GM23338 (cell line): ENCODE data around the gene NKX2-1.
"Not testable (repeated sequence)": the region's sequence is repeated elsewhere in the genome, so short reads cannot be mapped to it uniquely, and the experiment has no call there.

Experiments used
- CREB1 ChIP-seq: fragments of 250-450 bp; sonication (Bioruptor Pico); IDR thresholded peaks from 2 replicates; pipeline ENCODE4 v1.5.0; 2020; ENCODE audit warnings: low read depth, mild to moderate bottlenecking, moderate library complexity
- EZH2 ChIP-seq: fragments of 200-600 bp; sonication (generic); IDR thresholded peaks from one replicate; pipeline ENCODE4 v1.8.0; 2017; ENCODE audit warnings: antibody characterized with exemption, mild to moderate bottlenecking, low read depth; ENCODE audit not compliant: unreplicated experiment
- EZH2phosphoT487 ChIP-seq: fragments of 200-600 bp; sonication (generic); IDR thresholded peaks from one replicate; pipeline ENCODE4 v1.8.1; 2018; ENCODE audit warnings: antibody characterized with exemption; ENCODE audit not compliant: unreplicated experiment
- JUNB ChIP-seq: IDR thresholded peaks from one replicate; pipeline ENCODE4 v1.6.1; 2016; ENCODE audit warnings: antibody characterized with exemption; ENCODE audit not compliant: unreplicated experiment
- NANOG ChIP-seq: IDR thresholded peaks from 2 replicates; pipeline ENCODE4 v1.6.1; 2016; ENCODE audit warnings: antibody characterized with exemption, borderline replicate concordance
- POLR2AphosphoS5 ChIP-seq: IDR thresholded peaks from 2 replicates; pipeline ENCODE4 v1.6.1; 2016; ENCODE audit warnings: antibody characterized with exemption, low read depth
- STAT1 ChIP-seq: IDR thresholded peaks from one replicate; pipeline ENCODE4 v1.6.1; 2016; ENCODE audit warnings: antibody characterized with exemption; ENCODE audit not compliant: unreplicated experiment
- ZNF331 ChIP-seq: fragments of 250-450 bp; sonication (Bioruptor Pico); IDR thresholded peaks from 2 replicates; pipeline ENCODE4 v1.5.0; 2020; ENCODE audit warnings: low read depth, mild to moderate bottlenecking, moderate library complexity
- TF ChIP-seq, protein P1 (sequence below), 2 experiments: fragments of 200-600 bp in 1 of 2; sonication (generic) in 1 of 2; conservative IDR thresholded peaks; 2 replicates each; pipeline versions ENCODE4 v1.5.1 to v1.6.1; 2016 to 2017; ENCODE audit warnings: antibody characterized with exemption in 2 of 2, low read depth in 2 of 2, mild to moderate bottlenecking in 2 of 2, moderate library complexity in 1 of 2
- TF ChIP-seq, protein P2 (sequence below): fragments of 250-450 bp; sonication (Bioruptor Pico); IDR thresholded peaks from 2 replicates; pipeline ENCODE4 v1.5.0; 2020; ENCODE audit warnings: mild to moderate bottlenecking, moderate library complexity
- TF ChIP-seq, protein P3 (sequence below): IDR thresholded peaks from 2 replicates; pipeline ENCODE4 v1.6.1; 2016; ENCODE audit warnings: antibody characterized with exemption
- TF ChIP-seq, protein P4 (sequence below): IDR thresholded peaks from one replicate; pipeline ENCODE4 v1.6.1; 2018; ENCODE audit warnings: antibody characterized with exemption; ENCODE audit not compliant: unreplicated experiment

DNA sequence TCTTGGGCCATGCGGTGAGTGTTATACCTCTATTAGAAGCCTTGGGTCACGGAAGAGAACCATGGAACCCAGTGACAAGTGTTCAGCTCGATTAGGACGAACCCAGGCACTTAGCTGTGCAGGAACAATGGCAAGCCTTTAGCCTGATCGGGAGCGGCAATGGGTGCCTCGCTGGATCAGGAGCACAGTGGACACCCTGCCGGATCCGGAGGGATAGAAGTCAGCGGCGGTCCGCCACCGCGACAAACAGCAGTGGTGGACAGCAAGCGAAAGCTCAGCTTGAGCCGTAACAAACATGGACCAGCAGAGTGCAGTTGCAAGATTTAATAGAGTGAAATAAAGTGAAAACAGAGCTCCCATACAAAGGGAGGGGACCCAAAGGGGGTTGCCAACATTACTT, 24.2 kb upstream of the NKX2-1 start:
- TF ChIP-seq, protein P1, sequence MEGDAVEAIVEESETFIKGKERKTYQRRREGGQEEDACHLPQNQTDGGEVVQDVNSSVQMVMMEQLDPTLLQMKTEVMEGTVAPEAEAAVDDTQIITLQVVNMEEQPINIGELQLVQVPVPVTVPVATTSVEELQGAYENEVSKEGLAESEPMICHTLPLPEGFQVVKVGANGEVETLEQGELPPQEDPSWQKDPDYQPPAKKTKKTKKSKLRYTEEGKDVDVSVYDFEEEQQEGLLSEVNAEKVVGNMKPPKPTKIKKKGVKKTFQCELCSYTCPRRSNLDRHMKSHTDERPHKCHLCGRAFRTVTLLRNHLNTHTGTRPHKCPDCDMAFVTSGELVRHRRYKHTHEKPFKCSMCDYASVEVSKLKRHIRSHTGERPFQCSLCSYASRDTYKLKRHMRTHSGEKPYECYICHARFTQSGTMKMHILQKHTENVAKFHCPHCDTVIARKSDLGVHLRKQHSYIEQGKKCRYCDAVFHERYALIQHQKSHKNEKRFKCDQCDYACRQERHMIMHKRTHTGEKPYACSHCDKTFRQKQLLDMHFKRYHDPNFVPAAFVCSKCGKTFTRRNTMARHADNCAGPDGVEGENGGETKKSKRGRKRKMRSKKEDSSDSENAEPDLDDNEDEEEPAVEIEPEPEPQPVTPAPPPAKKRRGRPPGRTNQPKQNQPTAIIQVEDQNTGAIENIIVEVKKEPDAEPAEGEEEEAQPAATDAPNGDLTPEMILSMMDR (conservative IDR thresholded peaks at IDR 0.05; ENCODE audit: low read depth in 2 of 2), result not testable (repeated sequence)
- not testable (repeated sequence) for TF ChIP-seq EZH2; POLR2AphosphoS5; EZH2phosphoT487; CREB1 (CRISPR knock-in tag); JUNB; NANOG; STAT1; ZNF331
- TF ChIP-seq, protein P2, sequence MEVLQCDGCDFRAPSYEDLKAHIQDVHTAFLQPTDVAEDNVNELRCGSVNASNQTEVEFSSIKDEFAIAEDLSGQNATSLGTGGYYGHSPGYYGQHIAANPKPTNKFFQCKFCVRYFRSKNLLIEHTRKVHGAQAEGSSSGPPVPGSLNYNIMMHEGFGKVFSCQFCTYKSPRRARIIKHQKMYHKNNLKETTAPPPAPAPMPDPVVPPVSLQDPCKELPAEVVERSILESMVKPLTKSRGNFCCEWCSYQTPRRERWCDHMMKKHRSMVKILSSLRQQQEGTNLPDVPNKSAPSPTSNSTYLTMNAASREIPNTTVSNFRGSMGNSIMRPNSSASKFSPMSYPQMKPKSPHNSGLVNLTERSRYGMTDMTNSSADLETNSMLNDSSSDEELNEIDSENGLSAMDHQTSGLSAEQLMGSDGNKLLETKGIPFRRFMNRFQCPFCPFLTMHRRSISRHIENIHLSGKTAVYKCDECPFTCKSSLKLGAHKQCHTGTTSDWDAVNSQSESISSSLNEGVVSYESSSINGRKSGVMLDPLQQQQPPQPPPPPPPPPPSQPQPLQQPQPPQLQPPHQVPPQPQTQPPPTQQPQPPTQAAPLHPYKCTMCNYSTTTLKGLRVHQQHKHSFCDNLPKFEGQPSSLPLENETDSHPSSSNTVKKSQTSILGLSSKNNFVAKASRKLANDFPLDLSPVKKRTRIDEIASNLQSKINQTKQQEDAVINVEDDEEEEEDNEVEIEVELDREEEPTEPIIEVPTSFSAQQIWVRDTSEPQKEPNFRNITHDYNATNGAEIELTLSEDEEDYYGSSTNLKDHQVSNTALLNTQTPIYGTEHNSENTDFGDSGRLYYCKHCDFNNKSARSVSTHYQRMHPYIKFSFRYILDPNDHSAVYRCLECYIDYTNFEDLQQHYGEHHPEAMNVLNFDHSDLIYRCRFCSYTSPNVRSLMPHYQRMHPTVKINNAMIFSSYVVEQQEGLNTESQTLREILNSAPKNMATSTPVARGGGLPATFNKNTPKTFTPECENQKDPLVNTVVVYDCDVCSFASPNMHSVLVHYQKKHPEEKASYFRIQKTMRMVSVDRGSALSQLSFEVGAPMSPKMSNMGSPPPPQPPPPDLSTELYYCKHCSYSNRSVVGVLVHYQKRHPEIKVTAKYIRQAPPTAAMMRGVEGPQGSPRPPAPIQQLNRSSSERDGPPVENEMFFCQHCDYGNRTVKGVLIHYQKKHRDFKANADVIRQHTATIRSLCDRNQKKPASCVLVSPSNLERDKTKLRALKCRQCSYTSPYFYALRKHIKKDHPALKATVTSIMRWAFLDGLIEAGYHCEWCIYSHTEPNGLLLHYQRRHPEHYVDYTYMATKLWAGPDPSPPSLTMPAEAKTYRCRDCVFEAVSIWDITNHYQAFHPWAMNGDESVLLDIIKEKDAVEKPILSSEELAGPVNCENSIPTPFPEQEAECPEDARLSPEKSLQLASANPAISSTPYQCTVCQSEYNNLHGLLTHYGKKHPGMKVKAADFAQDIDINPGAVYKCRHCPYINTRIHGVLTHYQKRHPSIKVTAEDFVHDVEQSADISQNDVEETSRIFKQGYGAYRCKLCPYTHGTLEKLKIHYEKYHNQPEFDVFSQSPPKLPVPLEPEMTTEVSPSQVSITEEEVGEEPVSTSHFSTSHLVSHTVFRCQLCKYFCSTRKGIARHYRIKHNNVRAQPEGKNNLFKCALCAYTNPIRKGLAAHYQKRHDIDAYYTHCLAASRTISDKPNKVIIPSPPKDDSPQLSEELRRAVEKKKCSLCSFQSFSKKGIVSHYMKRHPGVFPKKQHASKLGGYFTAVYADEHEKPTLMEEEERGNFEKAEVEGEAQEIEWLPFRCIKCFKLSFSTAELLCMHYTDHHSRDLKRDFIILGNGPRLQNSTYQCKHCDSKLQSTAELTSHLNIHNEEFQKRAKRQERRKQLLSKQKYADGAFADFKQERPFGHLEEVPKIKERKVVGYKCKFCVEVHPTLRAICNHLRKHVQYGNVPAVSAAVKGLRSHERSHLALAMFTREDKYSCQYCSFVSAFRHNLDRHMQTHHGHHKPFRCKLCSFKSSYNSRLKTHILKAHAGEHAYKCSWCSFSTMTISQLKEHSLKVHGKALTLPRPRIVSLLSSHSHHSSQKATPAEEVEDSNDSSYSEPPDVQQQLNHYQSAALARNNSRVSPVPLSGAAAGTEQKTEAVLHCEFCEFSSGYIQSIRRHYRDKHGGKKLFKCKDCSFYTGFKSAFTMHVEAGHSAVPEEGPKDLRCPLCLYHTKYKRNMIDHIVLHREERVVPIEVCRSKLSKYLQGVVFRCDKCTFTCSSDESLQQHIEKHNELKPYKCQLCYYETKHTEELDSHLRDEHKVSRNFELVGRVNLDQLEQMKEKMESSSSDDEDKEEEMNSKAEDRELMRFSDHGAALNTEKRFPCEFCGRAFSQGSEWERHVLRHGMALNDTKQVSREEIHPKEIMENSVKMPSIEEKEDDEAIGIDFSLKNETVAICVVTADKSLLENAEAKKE (CRISPR knock-in tag), result not testable (repeated sequence)
- TF ChIP-seq, protein P3, sequence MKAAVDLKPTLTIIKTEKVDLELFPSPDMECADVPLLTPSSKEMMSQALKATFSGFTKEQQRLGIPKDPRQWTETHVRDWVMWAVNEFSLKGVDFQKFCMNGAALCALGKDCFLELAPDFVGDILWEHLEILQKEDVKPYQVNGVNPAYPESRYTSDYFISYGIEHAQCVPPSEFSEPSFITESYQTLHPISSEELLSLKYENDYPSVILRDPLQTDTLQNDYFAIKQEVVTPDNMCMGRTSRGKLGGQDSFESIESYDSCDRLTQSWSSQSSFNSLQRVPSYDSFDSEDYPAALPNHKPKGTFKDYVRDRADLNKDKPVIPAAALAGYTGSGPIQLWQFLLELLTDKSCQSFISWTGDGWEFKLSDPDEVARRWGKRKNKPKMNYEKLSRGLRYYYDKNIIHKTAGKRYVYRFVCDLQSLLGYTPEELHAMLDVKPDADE, result not testable (repeated sequence)
- TF ChIP-seq, protein P4, sequence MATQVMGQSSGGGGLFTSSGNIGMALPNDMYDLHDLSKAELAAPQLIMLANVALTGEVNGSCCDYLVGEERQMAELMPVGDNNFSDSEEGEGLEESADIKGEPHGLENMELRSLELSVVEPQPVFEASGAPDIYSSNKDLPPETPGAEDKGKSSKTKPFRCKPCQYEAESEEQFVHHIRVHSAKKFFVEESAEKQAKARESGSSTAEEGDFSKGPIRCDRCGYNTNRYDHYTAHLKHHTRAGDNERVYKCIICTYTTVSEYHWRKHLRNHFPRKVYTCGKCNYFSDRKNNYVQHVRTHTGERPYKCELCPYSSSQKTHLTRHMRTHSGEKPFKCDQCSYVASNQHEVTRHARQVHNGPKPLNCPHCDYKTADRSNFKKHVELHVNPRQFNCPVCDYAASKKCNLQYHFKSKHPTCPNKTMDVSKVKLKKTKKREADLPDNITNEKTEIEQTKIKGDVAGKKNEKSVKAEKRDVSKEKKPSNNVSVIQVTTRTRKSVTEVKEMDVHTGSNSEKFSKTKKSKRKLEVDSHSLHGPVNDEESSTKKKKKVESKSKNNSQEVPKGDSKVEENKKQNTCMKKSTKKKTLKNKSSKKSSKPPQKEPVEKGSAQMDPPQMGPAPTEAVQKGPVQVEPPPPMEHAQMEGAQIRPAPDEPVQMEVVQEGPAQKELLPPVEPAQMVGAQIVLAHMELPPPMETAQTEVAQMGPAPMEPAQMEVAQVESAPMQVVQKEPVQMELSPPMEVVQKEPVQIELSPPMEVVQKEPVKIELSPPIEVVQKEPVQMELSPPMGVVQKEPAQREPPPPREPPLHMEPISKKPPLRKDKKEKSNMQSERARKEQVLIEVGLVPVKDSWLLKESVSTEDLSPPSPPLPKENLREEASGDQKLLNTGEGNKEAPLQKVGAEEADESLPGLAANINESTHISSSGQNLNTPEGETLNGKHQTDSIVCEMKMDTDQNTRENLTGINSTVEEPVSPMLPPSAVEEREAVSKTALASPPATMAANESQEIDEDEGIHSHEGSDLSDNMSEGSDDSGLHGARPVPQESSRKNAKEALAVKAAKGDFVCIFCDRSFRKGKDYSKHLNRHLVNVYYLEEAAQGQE, result not testable (repeated sequence)
